H9 (cell line): Measurements from ENCODE around the gene TXNL4A. TPM values are rescaled to one million over a fixed set of nuclear protein-coding genes. Genes with fewer than 3 reads are reported as not detected.
"Not testable (repeated sequence)": the region's sequence is repeated elsewhere in the genome, so short reads cannot be mapped to it uniquely, and the experiment has no call there.

Source experiments
- DNase-seq: peaks from one replicate; pipeline ENCODE4 v3.0.0-alpha.2; 2017
- H2AFZ ChIP-seq: one replicate; pipeline ENCODE4 v1.6.1; 2013; ENCODE audit warnings: mild to moderate bottlenecking, low read length, control low read depth, moderate library complexity
- H2AK5ac ChIP-seq: 2 replicates; pipeline ENCODE4 v1.6.1; 2013; ENCODE audit warnings: low read length, control low read depth, mixed read lengths; ENCODE audit not compliant: insufficient read length
- H2BK120ac ChIP-seq: one replicate; pipeline ENCODE4 v1.6.1; 2013; ENCODE audit warnings: low read depth, mild to moderate bottlenecking, low read length, control low read depth, inconsistent platforms; ENCODE audit not compliant: poor library complexity, severe bottlenecking
- H2BK12ac ChIP-seq: 2 replicates; pipeline ENCODE4 v1.6.1; 2013; ENCODE audit warnings: low read length, control low read depth, mixed read lengths, low read depth; ENCODE audit not compliant: insufficient read length
- H2BK15ac ChIP-seq: 2 replicates; pipeline ENCODE4 v1.6.1; 2013; ENCODE audit warnings: low read depth, low read length, control low read depth
- H2BK20ac ChIP-seq: one replicate; pipeline ENCODE4 v1.6.1; 2013; ENCODE audit warnings: low read depth, mild to moderate bottlenecking, low read length, control low read depth, inconsistent platforms; ENCODE audit not compliant: poor library complexity, severe bottlenecking
- H2BK5ac ChIP-seq: 2 replicates; pipeline ENCODE4 v1.6.1; 2013; ENCODE audit warnings: low read length, control low read depth, mixed read lengths; ENCODE audit not compliant: insufficient read length
- H3K14ac ChIP-seq: 2 replicates; pipeline ENCODE4 v1.6.1; 2013; ENCODE audit warnings: low read length, control low read depth; ENCODE audit not compliant: insufficient read depth
- H3K18ac ChIP-seq: 2 replicates; pipeline ENCODE4 v1.6.1; 2013; ENCODE audit warnings: low read depth, mild to moderate bottlenecking, mixed read lengths, low read length, control low read depth; ENCODE audit not compliant: insufficient read length
- H3K23ac ChIP-seq: 2 replicates; pipeline ENCODE4 v1.6.1; 2013; ENCODE audit warnings: low read length, control low read depth, mixed read lengths, low read depth; ENCODE audit not compliant: insufficient read length
- H3K23me2 ChIP-seq: 2 replicates; pipeline ENCODE4 v1.6.1; 2013; ENCODE audit warnings: low read depth, mild to moderate bottlenecking, mixed read lengths, low read length, control low read depth; ENCODE audit not compliant: insufficient read length, poor library complexity, severe bottlenecking
- H3K27ac ChIP-seq: 2 replicates; pipeline ENCODE4 v1.5.1; 2013; ENCODE audit warnings: low read length, control low read depth, mixed read lengths, low read depth; ENCODE audit not compliant: insufficient read length
- H3K27me3 ChIP-seq: 2 replicates; pipeline ENCODE4 v1.6.1; 2013; ENCODE audit warnings: low read length, control low read depth, inconsistent platforms; ENCODE audit not compliant: insufficient read depth
- H3K4ac ChIP-seq: 2 replicates; pipeline ENCODE4 v1.6.1; 2013; ENCODE audit warnings: low read depth, mild to moderate bottlenecking, control low read depth, inconsistent platforms, low read length, moderate library complexity
- H3K4me1 ChIP-seq: 2 replicates; pipeline ENCODE4 v1.6.1; 2013; ENCODE audit warnings: low read length, control low read depth, inconsistent platforms; ENCODE audit not compliant: insufficient read depth
- H3K4me2 ChIP-seq: 2 replicates; pipeline ENCODE4 v1.6.1; 2013; ENCODE audit warnings: low read length, control low read depth, mixed read lengths; ENCODE audit not compliant: insufficient read length, insufficient read depth
- H3K56ac ChIP-seq: 2 replicates; pipeline ENCODE4 v1.6.1; 2013; ENCODE audit warnings: low read depth, mild to moderate bottlenecking, mixed read lengths, low read length, control low read depth; ENCODE audit not compliant: insufficient read length
- H3K79me1 ChIP-seq: 2 replicates; pipeline ENCODE4 v1.6.1; 2013; ENCODE audit warnings: low read depth, mild to moderate bottlenecking, moderate library complexity, low read length, control low read depth, inconsistent platforms; ENCODE audit not compliant: insufficient read depth, poor library complexity, severe bottlenecking
- H3K79me2 ChIP-seq: 2 replicates; pipeline ENCODE4 v1.6.1; 2013; ENCODE audit warnings: low read length, control low read depth, inconsistent platforms; ENCODE audit not compliant: insufficient read depth
- H3K9ac ChIP-seq: 2 replicates; pipeline ENCODE4 v1.6.1; 2013; ENCODE audit warnings: low read length, control low read depth, mixed read lengths; ENCODE audit not compliant: insufficient read length; ENCODE audit errors: extremely low read depth
- H3K9me3 ChIP-seq: one replicate; pipeline ENCODE4 v1.6.1; 2013; ENCODE audit warnings: low read depth, low read length, inconsistent platforms; ENCODE audit not compliant: control insufficient read depth
- H3T11ph ChIP-seq: one replicate; pipeline ENCODE4 v1.6.1; 2013; ENCODE audit warnings: mild to moderate bottlenecking, low read length, control low read depth, inconsistent platforms
- H4K20me1 ChIP-seq: one replicate; pipeline ENCODE4 v1.6.1; 2013; ENCODE audit not compliant: control insufficient read depth, insufficient read length, insufficient read depth
- H4K5ac ChIP-seq: 2 replicates; pipeline ENCODE4 v1.6.1; 2013; ENCODE audit warnings: low read depth, mild to moderate bottlenecking, mixed read lengths, low read length, control low read depth; ENCODE audit not compliant: insufficient read length
- H4K8ac ChIP-seq: replicated peaks from 2 replicates; pipeline ENCODE4 v1.6.1; 2013; ENCODE audit warnings: low read length, control low read depth, mixed read lengths, low read depth; ENCODE audit not compliant: insufficient read length
- H4K91ac ChIP-seq: 2 replicates; pipeline ENCODE4 v1.6.1; 2013; ENCODE audit warnings: low read depth, mild to moderate bottlenecking, moderate library complexity, mixed read lengths, low read length, control low read depth; ENCODE audit not compliant: insufficient read length
- H3K27ac Mint-ChIP-seq, 3 experiments: 2 replicates in 2 of 3; 3 replicates in 1 of 3; pipeline ENCODE4 v1.8.0; 2020 to 2021; ENCODE audit warnings: mixed read lengths in 3 of 3, mild to moderate bottlenecking in 1 of 3, moderate library complexity in 1 of 3
- H3K27me3 Mint-ChIP-seq: 2 replicates; pipeline ENCODE4 v1.8.0; 2021; ENCODE audit warnings: low read depth, mild to moderate bottlenecking, moderate library complexity, mixed read lengths
- H3K36me3 Mint-ChIP-seq, 3 experiments: 2 replicates in 2 of 3; 3 replicates in 1 of 3; pipeline ENCODE4 v1.8.0; 2020 to 2021; ENCODE audit warnings: low read depth in 3 of 3, mixed read lengths in 3 of 3; ENCODE audit not compliant: insufficient read depth in 1 of 3
- H3K4me1 Mint-ChIP-seq, 2 experiments: 2 replicates each; pipeline ENCODE4 v1.8.0; 2020; ENCODE audit warnings: mixed read lengths in 2 of 2
- H3K4me3 Mint-ChIP-seq, 2 experiments: 2 replicates in 1 of 2; 3 replicates in 1 of 2; pipeline ENCODE4 v1.8.0; 2020 to 2021; ENCODE audit warnings: mild to moderate bottlenecking in 2 of 2, mixed read lengths in 2 of 2, moderate library complexity in 1 of 2
- H3K9me3 Mint-ChIP-seq, 2 experiments: 2 replicates in 1 of 2; 3 replicates in 1 of 2; pipeline ENCODE4 v1.8.0; 2020; ENCODE audit warnings: mild to moderate bottlenecking in 2 of 2, mixed read lengths in 2 of 2, moderate library complexity in 1 of 2
- CTCF ChIP-seq: fragments of 200-600 bp; sonication (generic); conservative IDR thresholded peaks from 3 replicates; pipeline ENCODE4 v1.8.0; 2021; ENCODE audit warnings: antibody characterized with exemption, mild to moderate bottlenecking
- WGBS: extraction: QIAGEN DNeasy Blood & Tissue Kit; methylation state at CpG from one replicate; pipeline ENCODE4 v1.1.7; 2013; ENCODE audit warnings: missing lambda C conversion rate, low lambda C conversion rate, mixed read lengths; ENCODE audit not compliant: insufficient read length; ENCODE audit errors: extremely low coverage; 5-methylcytosine and 5-hydroxymethylcytosine counted together
- total RNA-seq: library from RNA; stranded (reverse); gene quantifications from 2 replicates; pipeline ENCODE4 v1.2.1, GENCODE V29; 2021

TXNL4A gene
- total RNA-seq, 1 experiment from 2014 or later = 163 TPM

GRCh38 chr18:80029690-80030089 lies 41.3 kb upstream of the TXNL4A start:
- H4K20me1 ChIP-seq = no peaks in the 10 kb centered on the region
- no peak overlapping the region for H3K18ac ChIP-seq
- Mint-ChIP-seq H3K27ac (no peak overlapping the region), H3K27me3 (peaks cover 4% of the 10 kb centered on the region), H3K4me1 (peaks cover 12 to 17% of the 10 kb centered on the region in 2 experiments), H3K9me3 (peaks cover 17 to 26% of the 10 kb centered on the region in 2 experiments), H3K4me3 (no peak overlapping the region), H3K36me3 (peaks cover 5 to 16% (median 14%) of the 10 kb centered on the region in 3 experiments)
- peak; percentile 28; the same call in 2 of the 3 replicates for TF ChIP-seq CTCF
- H2BK20ac ChIP-seq = no peak overlapping the region
- peaks cover 3% of the 10 kb centered on the region for H3K23me2 ChIP-seq
- no peak overlapping the region for H3T11ph ChIP-seq
- no peak overlapping the region for H3K4ac ChIP-seq
- no peak overlapping the region for H3K56ac ChIP-seq
- no peaks in the 10 kb centered on the region for H3K79me1 ChIP-seq
- H3K4me1 ChIP-seq = no peaks in the 10 kb centered on the region; the same call in 1 of the 2 replicates
- no peak overlapping the region for H2BK15ac ChIP-seq
- no peak overlapping the region for H3K23ac ChIP-seq
- no peak overlapping the region for H3K14ac ChIP-seq
- H2BK5ac ChIP-seq = no peak overlapping the region
- H2BK12ac ChIP-seq = no peak overlapping the region
- no peaks in the 10 kb centered on the region for H3K79me2 ChIP-seq
- no peak overlapping the region for H3K27ac ChIP-seq
- H2AFZ ChIP-seq = no peak overlapping the region
- no peak overlapping the region for H4K91ac ChIP-seq
- H3K9me3 ChIP-seq = peaks cover 6% of the 10 kb centered on the region
- no peak overlapping the region for H3K9ac ChIP-seq
- no peak overlapping the region for H2BK120ac ChIP-seq
- no peak overlapping the region for H3K4me2 ChIP-seq
- H4K5ac ChIP-seq = no peak overlapping the region
- DNase-seq = no peak
- no CpG with 5 or more reads among the region's 1 CpG for WGBS
- H2AK5ac ChIP-seq = no peak overlapping the region
- H3K27me3 ChIP-seq = no peaks in the 10 kb centered on the region
- no peak overlapping the region for H4K8ac ChIP-seq

- not testable (repeated sequence) for H3K18ac ChIP-seq, H4K91ac ChIP-seq, H3K23me2 ChIP-seq, H3K27ac ChIP-seq, H2AK5ac ChIP-seq, H3T11ph ChIP-seq, H3K4me1 ChIP-seq, H3K4me3 Mint-ChIP-seq, H2BK5ac ChIP-seq, H4K20me1 ChIP-seq, H3K27ac Mint-ChIP-seq, H3K4ac ChIP-seq, H2BK15ac ChIP-seq, H2BK20ac ChIP-seq, H4K5ac ChIP-seq, H3K27me3 Mint-ChIP-seq, H2BK12ac ChIP-seq, H3K79me2 ChIP-seq, H3K56ac ChIP-seq, H2AFZ ChIP-seq, H3K14ac ChIP-seq, H3K79me1 ChIP-seq, H3K9ac ChIP-seq, H4K8ac ChIP-seq, H3K4me2 ChIP-seq, DNase-seq, H3K27me3 ChIP-seq, H3K23ac ChIP-seq, H2BK120ac ChIP-seq
- Mint-ChIP-seq H3K4me1 (peaks cover 6 to 11% of the 10 kb centered on the region in 2 experiments), H3K36me3 (peaks cover 15 to 34% (median 32%) of the 10 kb centered on the region in 3 experiments), H3K9me3 (peaks cover 36 to 42% of the 10 kb centered on the region in 2 experiments)
- H3K9me3 ChIP-seq = peaks cover 26% of the 10 kb centered on the region
Observed at GRCh38 chr18:80027719-80028118, 39.4 kb upstream of the TXNL4A start.
